ENCODE results near the gene TRPM8. TPM values are rescaled to one million over a fixed set of nuclear protein-coding genes. Genes with fewer than 3 reads are reported as not detected.
A peak's percentile ranks its signal among the peaks of the same experiment; 100 is the strongest.

Gene TRPM8
- total RNA-seq, 1 donor from 2014 or later = not detected

DNA sequence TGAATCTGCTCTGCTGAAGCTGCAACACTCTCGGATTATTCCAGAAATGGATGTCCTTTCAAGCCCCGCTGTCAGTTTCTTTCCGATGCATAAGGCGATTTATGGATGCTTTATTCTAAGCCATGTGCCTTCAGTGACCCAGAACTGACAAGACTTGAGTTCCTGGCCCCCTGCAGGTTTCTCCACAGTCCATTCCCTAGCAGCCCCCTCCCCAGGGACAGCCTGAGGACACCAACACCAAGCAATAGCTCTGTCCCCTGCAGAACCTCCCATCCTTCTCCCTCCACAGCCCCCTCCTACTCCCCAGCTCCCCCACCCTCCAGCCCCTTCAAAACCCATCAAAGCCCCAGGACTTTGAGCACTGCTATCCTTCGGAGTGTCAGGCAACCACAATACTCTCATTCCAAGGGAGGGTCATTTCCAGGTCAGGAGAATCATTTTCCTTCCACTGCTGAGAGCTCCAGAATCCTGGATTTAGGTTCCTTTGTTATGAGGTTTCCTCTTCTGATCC is 108.8 kb downstream of the TRPM8 start:
- H3K4me1 Mint-ChIP-seq (ENCODE audit: unreplicated experiment) = peaks cover 23% of the 10 kb centered on the region
- no peak overlapping the region for H3K27ac Mint-ChIP-seq (ENCODE audit: unreplicated experiment)
- peaks cover 8% of the 10 kb centered on the region for H3K36me3 Mint-ChIP-seq (ENCODE audit: low read depth, unreplicated experiment)
- H3K9me3 Mint-ChIP-seq (ENCODE audit: unreplicated experiment) = peaks cover 4% of the 10 kb centered on the region
- no peak overlapping the region for H3K4me3 Mint-ChIP-seq (ENCODE audit: unreplicated experiment)
- peaks cover 6% of the 10 kb centered on the region for H3K27me3 Mint-ChIP-seq (ENCODE audit: unreplicated experiment)
- no peak for DNase-seq (ENCODE audit: low spot score)
- TF ChIP-seq, protein P1, sequence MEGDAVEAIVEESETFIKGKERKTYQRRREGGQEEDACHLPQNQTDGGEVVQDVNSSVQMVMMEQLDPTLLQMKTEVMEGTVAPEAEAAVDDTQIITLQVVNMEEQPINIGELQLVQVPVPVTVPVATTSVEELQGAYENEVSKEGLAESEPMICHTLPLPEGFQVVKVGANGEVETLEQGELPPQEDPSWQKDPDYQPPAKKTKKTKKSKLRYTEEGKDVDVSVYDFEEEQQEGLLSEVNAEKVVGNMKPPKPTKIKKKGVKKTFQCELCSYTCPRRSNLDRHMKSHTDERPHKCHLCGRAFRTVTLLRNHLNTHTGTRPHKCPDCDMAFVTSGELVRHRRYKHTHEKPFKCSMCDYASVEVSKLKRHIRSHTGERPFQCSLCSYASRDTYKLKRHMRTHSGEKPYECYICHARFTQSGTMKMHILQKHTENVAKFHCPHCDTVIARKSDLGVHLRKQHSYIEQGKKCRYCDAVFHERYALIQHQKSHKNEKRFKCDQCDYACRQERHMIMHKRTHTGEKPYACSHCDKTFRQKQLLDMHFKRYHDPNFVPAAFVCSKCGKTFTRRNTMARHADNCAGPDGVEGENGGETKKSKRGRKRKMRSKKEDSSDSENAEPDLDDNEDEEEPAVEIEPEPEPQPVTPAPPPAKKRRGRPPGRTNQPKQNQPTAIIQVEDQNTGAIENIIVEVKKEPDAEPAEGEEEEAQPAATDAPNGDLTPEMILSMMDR (IDR thresholded peaks at IDR 0.05; ENCODE audit: unreplicated experiment) = no peak

DNA sequence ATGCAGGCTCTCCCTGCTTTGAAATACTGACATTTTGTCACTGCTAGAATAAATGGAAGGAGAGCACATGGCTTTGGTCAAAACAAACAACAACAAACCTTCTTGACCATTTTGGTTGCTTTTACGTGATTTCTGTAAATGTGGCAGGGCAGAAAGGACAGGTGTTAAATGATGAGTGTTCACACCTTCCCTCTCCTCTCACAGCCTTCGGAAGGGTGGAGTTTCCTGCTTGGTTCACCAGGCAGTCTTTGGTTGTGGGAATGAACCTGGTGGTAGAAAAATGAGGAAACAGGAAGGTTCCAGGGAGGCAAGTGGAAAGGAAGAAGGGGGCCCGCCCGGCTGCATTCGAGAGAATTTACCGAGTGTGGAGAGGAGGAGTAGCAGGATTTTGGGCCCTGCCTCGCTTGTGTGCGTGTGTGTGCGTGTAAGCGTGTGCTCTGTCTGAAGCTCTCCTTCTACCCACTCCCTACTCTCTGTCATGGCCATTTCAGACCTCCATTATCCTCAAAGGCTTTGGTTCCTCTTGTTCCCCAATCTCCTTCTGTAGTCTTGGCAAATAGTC is 109.6 kb downstream of the TRPM8 start:
- Mint-ChIP-seq H3K9me3 (ENCODE audit: unreplicated experiment) (peaks cover 4% of the 10 kb centered on the region), H3K36me3 (ENCODE audit: low read depth, unreplicated experiment) (peaks cover 8% of the 10 kb centered on the region)

DNA sequence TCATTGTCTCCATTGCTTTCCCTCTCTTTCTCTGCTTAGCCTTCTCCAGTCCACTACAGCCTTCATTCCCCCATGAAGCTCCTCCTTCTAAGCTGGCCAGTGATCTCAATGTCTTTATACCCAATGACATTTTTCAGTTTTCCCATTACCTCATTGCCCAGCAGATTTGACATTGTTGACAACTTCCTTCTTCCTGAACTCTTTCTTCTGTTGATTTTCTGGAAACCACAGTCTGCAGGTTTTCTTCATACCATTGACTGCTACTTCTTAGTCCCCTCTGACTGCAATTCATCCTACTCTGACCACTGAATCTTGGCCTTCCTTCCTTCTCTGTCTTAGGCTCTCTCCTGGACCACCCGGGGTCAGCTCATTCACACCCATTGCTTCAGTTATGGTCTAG is 110.5 kb downstream of the TRPM8 start:
- Mint-ChIP-seq H3K27ac (ENCODE audit: unreplicated experiment) (no peak overlapping the region), H3K4me1 (ENCODE audit: unreplicated experiment) (peaks cover 23% of the 10 kb centered on the region), H3K27me3 (ENCODE audit: unreplicated experiment) (peaks cover 3% of the 10 kb centered on the region), H3K36me3 (ENCODE audit: low read depth, unreplicated experiment) (peaks cover 4% of the 10 kb centered on the region), H3K4me3 (ENCODE audit: unreplicated experiment) (no peak overlapping the region), H3K9me3 (ENCODE audit: unreplicated experiment) (no peaks in the 10 kb centered on the region)
- TF ChIP-seq, protein P1 (IDR thresholded peaks at IDR 0.05; ENCODE audit: unreplicated experiment) = no peak
- no peak for DNase-seq (ENCODE audit: low spot score)

More for the DNA sequence above, 109.6 kb downstream of the TRPM8 start:
- TF ChIP-seq, protein P1 (IDR thresholded peaks at IDR 0.05; ENCODE audit: unreplicated experiment) = no peak
- no peak for DNase-seq (ENCODE audit: low spot score)
- no peak overlapping the region for H3K4me3 Mint-ChIP-seq (ENCODE audit: unreplicated experiment)
- H3K4me1 Mint-ChIP-seq (ENCODE audit: unreplicated experiment) = peaks cover 23% of the 10 kb centered on the region
- peaks cover 3% of the 10 kb centered on the region for H3K27me3 Mint-ChIP-seq (ENCODE audit: unreplicated experiment)
- H3K27ac Mint-ChIP-seq (ENCODE audit: unreplicated experiment) = peak overlapping the region; percentile 24

DNA sequence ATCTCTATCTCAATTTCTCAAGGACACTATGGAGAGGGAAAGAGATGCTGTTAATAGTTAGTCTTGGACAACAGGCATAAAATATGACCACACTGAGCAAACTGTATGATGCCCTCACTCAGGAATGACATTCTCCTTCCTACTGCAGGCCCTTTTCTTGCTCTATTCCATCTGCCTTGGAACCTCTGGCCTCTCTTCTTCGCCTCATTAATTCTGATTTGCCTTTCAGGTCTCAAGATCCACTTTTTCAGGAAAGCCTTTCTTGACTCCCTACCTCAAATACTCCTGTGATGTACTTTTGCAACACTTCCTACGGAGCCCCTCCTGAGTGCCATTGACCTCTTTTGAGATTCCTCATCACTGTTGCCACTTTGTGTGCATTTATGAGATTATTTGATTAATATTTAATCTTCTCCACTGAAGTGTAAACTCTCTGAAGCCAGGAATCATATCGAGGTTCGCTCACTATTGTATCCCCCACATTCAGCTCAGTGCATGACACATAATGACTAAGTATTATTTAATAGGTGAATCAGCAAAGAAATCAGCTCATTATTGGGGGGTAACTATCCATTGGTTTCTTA is 112.1 kb downstream of the TRPM8 start:
- Mint-ChIP-seq H3K27ac (ENCODE audit: unreplicated experiment) (no peak overlapping the region), H3K4me3 (ENCODE audit: unreplicated experiment) (no peak overlapping the region), H3K9me3 (ENCODE audit: unreplicated experiment) (no peaks in the 10 kb centered on the region), H3K4me1 (ENCODE audit: unreplicated experiment) (peaks cover 23% of the 10 kb centered on the region), H3K36me3 (ENCODE audit: low read depth, unreplicated experiment) (no peaks in the 10 kb centered on the region), H3K27me3 (ENCODE audit: unreplicated experiment) (peaks cover 3% of the 10 kb centered on the region)
- TF ChIP-seq, protein P1 (IDR thresholded peaks at IDR 0.05; ENCODE audit: unreplicated experiment) = no peak
- no peak for DNase-seq (ENCODE audit: low spot score)

DNA sequence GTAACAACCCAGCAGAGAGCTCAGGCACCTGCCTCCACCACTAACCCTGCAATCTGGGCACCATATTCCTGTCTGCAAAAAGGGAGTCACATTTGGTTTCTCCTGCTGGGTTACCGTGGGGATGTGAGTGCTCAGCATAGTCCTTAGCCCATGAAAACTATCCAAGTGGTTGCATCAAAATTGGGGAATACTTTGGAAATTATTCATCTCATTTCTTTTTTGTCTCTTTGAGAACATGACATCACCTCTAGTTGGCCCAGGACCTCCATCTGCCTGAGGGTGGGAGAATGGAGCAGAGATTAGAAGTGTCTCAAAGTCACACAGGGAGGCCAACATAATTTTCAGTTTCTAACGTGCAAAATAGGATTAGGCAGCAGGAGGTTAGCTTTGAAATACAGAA is 114.0 kb downstream of the TRPM8 start:
- Mint-ChIP-seq H3K27ac (ENCODE audit: unreplicated experiment) (no peak overlapping the region), H3K36me3 (ENCODE audit: low read depth, unreplicated experiment) (no peaks in the 10 kb centered on the region), H3K27me3 (ENCODE audit: unreplicated experiment) (peaks cover 3% of the 10 kb centered on the region), H3K4me1 (ENCODE audit: unreplicated experiment) (peaks cover 18% of the 10 kb centered on the region), H3K4me3 (ENCODE audit: unreplicated experiment) (no peak overlapping the region), H3K9me3 (ENCODE audit: unreplicated experiment) (no peaks in the 10 kb centered on the region)
- DNase-seq (ENCODE audit: low spot score) = no peak
- TF ChIP-seq, protein P1 (IDR thresholded peaks at IDR 0.05; ENCODE audit: unreplicated experiment) = no peak

Measured in endothelial cell (in vitro differentiated cells).